Measurements from ENCODE around the gene CLCN4.

CLCN4 gene

GRCh38 chrX:10178866-10179463 is 22.2 kb downstream of the CLCN4 start:
- H3K27me3 Mint-ChIP-seq (ENCODE audit: low read depth, poor library complexity): no peaks in the 10 kb centered on the region
- peaks cover 14% of the 10 kb centered on the region for H3K36me3 Mint-ChIP-seq (ENCODE audit: low read depth)
- no peak overlapping the region for H3K4me3 Mint-ChIP-seq
- H3K27ac Mint-ChIP-seq: no peak overlapping the region
- DNase-seq: no peak
- TF ChIP-seq CTCF (IDR thresholded peaks at IDR 0.05): no peak
- peaks cover 43% of the 10 kb centered on the region for H3K4me1 Mint-ChIP-seq
- H3K9me3 Mint-ChIP-seq: peaks cover 54% of the 10 kb centered on the region

- H3K27ac Mint-ChIP-seq: no peak overlapping the region
- TF ChIP-seq CTCF (IDR thresholded peaks at IDR 0.05): no peak
- peaks cover 63% of the 10 kb centered on the region for H3K9me3 Mint-ChIP-seq
- H3K36me3 Mint-ChIP-seq (ENCODE audit: low read depth): peaks cover 10% of the 10 kb centered on the region
- no peak for DNase-seq
- peaks cover 43% of the 10 kb centered on the region for H3K4me1 Mint-ChIP-seq
- peak overlapping the region; percentile 6 for H3K4me3 Mint-ChIP-seq
- no peaks in the 10 kb centered on the region for H3K27me3 Mint-ChIP-seq (ENCODE audit: low read depth, poor library complexity)
Measured at GRCh38 chrX:10183760-10184159, 27.0 kb downstream of the CLCN4 start.

DNA sequence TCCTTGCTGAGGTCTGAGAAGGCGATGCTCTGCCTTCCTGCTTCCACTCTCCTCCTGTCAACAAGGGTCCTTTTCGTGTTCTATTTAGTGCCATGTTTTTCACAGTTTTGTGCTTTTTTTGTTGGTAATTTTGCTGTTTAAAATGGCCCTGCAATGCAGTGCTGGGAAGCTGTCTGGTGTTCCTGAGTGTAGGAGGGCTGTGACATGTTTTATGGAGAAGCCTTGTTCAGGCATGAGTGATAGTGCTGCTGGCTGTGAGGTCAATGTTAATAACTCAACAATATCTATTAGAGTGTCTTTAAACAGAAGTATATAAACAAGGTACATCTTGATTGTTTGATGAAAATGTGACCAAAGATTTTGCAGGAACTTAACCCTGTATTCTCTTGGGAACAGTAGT is 27.6 kb downstream of the CLCN4 start:
- Mint-ChIP-seq H3K36me3 (ENCODE audit: low read depth) (peaks cover 9% of the 10 kb centered on the region), H3K4me3 (no peak overlapping the region), H3K27ac (no peak overlapping the region), H3K9me3 (peaks cover 61% of the 10 kb centered on the region), H3K27me3 (ENCODE audit: low read depth, poor library complexity) (no peaks in the 10 kb centered on the region), H3K4me1 (peaks cover 43% of the 10 kb centered on the region)
- DNase-seq: no peak
- no peak for TF ChIP-seq CTCF (IDR thresholded peaks at IDR 0.05)

DNA sequence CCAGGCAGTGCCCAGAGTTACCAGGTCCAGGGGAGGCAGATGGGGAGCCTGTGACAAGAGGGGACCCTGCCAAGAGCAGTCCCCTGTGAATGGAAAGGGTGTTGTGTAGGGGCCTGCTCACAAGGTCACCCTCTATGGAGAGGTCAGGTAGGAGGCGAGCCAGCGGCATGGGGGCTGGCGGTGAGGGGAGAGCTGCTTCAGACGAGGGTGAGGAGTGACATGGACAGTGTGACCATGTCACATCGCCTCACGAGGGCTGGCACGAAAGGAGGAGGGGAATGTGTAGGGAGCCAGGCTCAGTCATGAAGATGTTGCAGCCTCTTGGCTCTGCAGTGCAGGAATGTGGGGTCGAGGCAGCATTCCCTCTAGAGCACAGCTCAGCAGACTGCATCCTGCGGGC is 29.6 kb downstream of the CLCN4 start:
- H3K4me3 Mint-ChIP-seq: no peak overlapping the region
- peaks cover 4% of the 10 kb centered on the region for H3K36me3 Mint-ChIP-seq (ENCODE audit: low read depth)
- H3K27ac Mint-ChIP-seq: peak overlapping the region; percentile 43
- H3K27me3 Mint-ChIP-seq (ENCODE audit: low read depth, poor library complexity): no peaks in the 10 kb centered on the region
- peaks cover 44% of the 10 kb centered on the region for H3K9me3 Mint-ChIP-seq
- no peak for DNase-seq
- peaks cover 50% of the 10 kb centered on the region for H3K4me1 Mint-ChIP-seq
- no peak for TF ChIP-seq CTCF (IDR thresholded peaks at IDR 0.05)

DNA sequence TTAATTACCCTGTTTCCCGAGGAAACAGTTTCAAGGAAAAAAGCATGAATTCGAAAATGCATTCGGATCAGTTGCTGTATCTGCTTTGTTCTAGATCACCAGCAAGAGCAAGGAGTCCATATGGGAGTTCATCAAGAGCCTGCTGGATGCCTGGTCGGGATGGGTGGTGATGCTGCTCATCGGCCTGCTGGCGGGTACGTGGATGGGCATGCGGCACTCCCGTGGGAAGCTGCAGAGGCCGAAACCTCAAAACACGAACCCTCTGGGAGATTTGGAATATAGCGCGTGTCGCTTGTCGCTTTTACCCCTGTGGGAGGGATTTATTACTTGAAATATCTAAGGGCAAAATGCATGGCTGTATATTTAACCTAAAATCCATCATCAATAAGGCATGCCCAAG is 30.6 kb downstream of the CLCN4 start:
- peaks cover 45% of the 10 kb centered on the region for H3K4me1 Mint-ChIP-seq
- no peak for DNase-seq
- TF ChIP-seq CTCF (IDR thresholded peaks at IDR 0.05): no peak
- no peak overlapping the region for H3K27ac Mint-ChIP-seq
- H3K27me3 Mint-ChIP-seq (ENCODE audit: low read depth, poor library complexity): no peaks in the 10 kb centered on the region
- peaks cover 41% of the 10 kb centered on the region for H3K9me3 Mint-ChIP-seq
- H3K4me3 Mint-ChIP-seq: no peak overlapping the region
- peaks cover 6% of the 10 kb centered on the region for H3K36me3 Mint-ChIP-seq (ENCODE audit: low read depth)

Data from nephron progenitor cell (in vitro differentiated cells).